ENCODE results near the gene DCAF8L2. TPM values are rescaled to one million over a fixed set of nuclear protein-coding genes. Genes with fewer than 3 reads are reported as not detected.
A peak's percentile ranks its signal among the peaks of the same experiment; 100 is the strongest.
"Not testable (repeated sequence)": the region's sequence is repeated elsewhere in the genome, so short reads cannot be mapped to it uniquely, and the experiment has no call there.

The DCAF8L2 gene
- not detected for total RNA-seq
- not detected for polyA plus RNA-seq (ENCODE audit: insufficient read length in 2 of 2)
- long read RNA-seq, donor 1, result 0 reads
- long read RNA-seq, donor 2, result 0 reads
- long read RNA-seq, donor 3, result 0 reads
- long read RNA-seq, donor 4, result 0 reads

- no peak for DNase-seq (ENCODE audit: low read depth in 4 of 6, low spot score in 6 of 6)
- H3K27me3 ChIP-seq (ENCODE audit: control insufficient read depth, insufficient read depth, low read length), result no peaks in the 10 kb centered on the region
- H3K27ac ChIP-seq (ENCODE audit: low read depth, low read length), result no peak within 1 kb of the TSS
- H3K36me3 ChIP-seq (ENCODE audit: control insufficient read depth, insufficient read depth, low read length), result no peaks in the 10 kb centered on the region
- WGBS (ENCODE audit: insufficient coverage), result no CpG with 5 or more reads among the region's 7 CpGs
- H3K9me3 ChIP-seq (ENCODE audit: control insufficient read depth, insufficient read depth, low read length), result no peaks in the 10 kb centered on the region
- H3K4me3 ChIP-seq (ENCODE audit: low read depth, low read length), result no peak within 1 kb of the TSS
- H3K4me1 ChIP-seq (ENCODE audit: control insufficient read depth, insufficient read depth, low read length), result no peaks in the 10 kb centered on the region
Measured at GRCh38 chrX:27590044-27590443, at the start of gene DCAF8L2. DCAF8L2 (plus strand) TSS chrX:27590344; CDS start chrX:27746896, 156,552 bp downstream.

- not testable (repeated sequence) for H3K9me3 ChIP-seq (ENCODE audit: control insufficient read depth, insufficient read depth, low read length); H3K27me3 ChIP-seq (ENCODE audit: control insufficient read depth, insufficient read depth, low read length); H3K4me1 ChIP-seq (ENCODE audit: control insufficient read depth, insufficient read depth, low read length); DNase-seq (ENCODE audit: low read depth in 4 of 6, low spot score in 6 of 6); H3K27ac ChIP-seq (ENCODE audit: low read depth, low read length); H3K4me3 ChIP-seq (ENCODE audit: low read depth, low read length); H3K36me3 ChIP-seq (ENCODE audit: control insufficient read depth, insufficient read depth, low read length)
- WGBS (ENCODE audit: insufficient coverage), result 100% methylated on average over 1 of the region's 6 CpGs
Measured at GRCh38 chrX:27541161-27541560, 49.0 kb upstream of the DCAF8L2 start.

GRCh38 chrX:27548624-27549023 lies 41.5 kb upstream of the DCAF8L2 start:
- Histone ChIP-seq H3K27me3 (ENCODE audit: control insufficient read depth, insufficient read depth, low read length) (no peaks in the 10 kb centered on the region), H3K27ac (ENCODE audit: low read depth, low read length) (no peak overlapping the region), H3K9me3 (ENCODE audit: control insufficient read depth, insufficient read depth, low read length) (no peaks in the 10 kb centered on the region), H3K36me3 (ENCODE audit: control insufficient read depth, insufficient read depth, low read length) (no peaks in the 10 kb centered on the region), H3K4me1 (ENCODE audit: control insufficient read depth, insufficient read depth, low read length) (no peaks in the 10 kb centered on the region), H3K4me3 (ENCODE audit: low read depth, low read length) (no peak overlapping the region)
- no peak for DNase-seq (ENCODE audit: low read depth in 4 of 6, low spot score in 6 of 6)
- WGBS (ENCODE audit: insufficient coverage), result no CpG with 5 or more reads among the region's 4 CpGs

- Histone ChIP-seq H3K9me3 (ENCODE audit: control insufficient read depth, insufficient read depth, low read length) (no peaks in the 10 kb centered on the region), H3K27ac (ENCODE audit: low read depth, low read length) (no peak overlapping the region), H3K27me3 (ENCODE audit: control insufficient read depth, insufficient read depth, low read length) (no peaks in the 10 kb centered on the region), H3K36me3 (ENCODE audit: control insufficient read depth, insufficient read depth, low read length) (no peaks in the 10 kb centered on the region), H3K4me1 (ENCODE audit: control insufficient read depth, insufficient read depth, low read length) (no peaks in the 10 kb centered on the region), H3K4me3 (ENCODE audit: low read depth, low read length) (no peak overlapping the region)
- DNase-seq (ENCODE audit: low read depth in 4 of 6, low spot score in 6 of 6), result no peak
- 25% methylated on average over 1 of the region's 1 CpG for WGBS (ENCODE audit: insufficient coverage)
Measured at GRCh38 chrX:27549688-27550087, 40.5 kb upstream of the DCAF8L2 start.

GRCh38 chrX:27555514-27555913 lies 34.6 kb upstream of the DCAF8L2 start:
- Histone ChIP-seq H3K36me3 (ENCODE audit: control insufficient read depth, insufficient read depth, low read length) (no peaks in the 10 kb centered on the region), H3K27ac (ENCODE audit: low read depth, low read length) (no peak overlapping the region), H3K9me3 (ENCODE audit: control insufficient read depth, insufficient read depth, low read length) (no peaks in the 10 kb centered on the region), H3K27me3 (ENCODE audit: control insufficient read depth, insufficient read depth, low read length) (no peaks in the 10 kb centered on the region), H3K4me1 (ENCODE audit: control insufficient read depth, insufficient read depth, low read length) (no peaks in the 10 kb centered on the region), H3K4me3 (ENCODE audit: low read depth, low read length) (no peak overlapping the region)
- WGBS (ENCODE audit: insufficient coverage), result 23% methylated on average over 2 of the region's 3 CpGs
- DNase-seq (ENCODE audit: low read depth in 4 of 6, low spot score in 6 of 6), result peak in 4 of 6 donors; percentile 2 to 47 (median 10)

GRCh38 chrX:27565992-27566391 lies 24.2 kb upstream of the DCAF8L2 start:
- Histone ChIP-seq H3K36me3 (ENCODE audit: control insufficient read depth, insufficient read depth, low read length) (no peaks in the 10 kb centered on the region), H3K4me3 (ENCODE audit: low read depth, low read length) (no peak overlapping the region), H3K27ac (ENCODE audit: low read depth, low read length) (no peak overlapping the region), H3K9me3 (ENCODE audit: control insufficient read depth, insufficient read depth, low read length) (no peaks in the 10 kb centered on the region), H3K4me1 (ENCODE audit: control insufficient read depth, insufficient read depth, low read length) (no peaks in the 10 kb centered on the region), H3K27me3 (ENCODE audit: control insufficient read depth, insufficient read depth, low read length) (no peaks in the 10 kb centered on the region)
- no CpG with 5 or more reads among the region's 5 CpGs for WGBS (ENCODE audit: insufficient coverage)
- no peak for DNase-seq (ENCODE audit: low read depth in 4 of 6, low spot score in 6 of 6)

- 83% methylated on average over 2 of the region's 2 CpGs for whole genome bisulfite sequencing (ENCODE audit: insufficient coverage)
- Histone ChIP-seq H3K4me1 (ENCODE audit: control insufficient read depth, insufficient read depth, low read length) (no peaks in the 10 kb centered on the region), H3K4me3 (ENCODE audit: low read depth, low read length) (no peak overlapping the region), H3K9me3 (ENCODE audit: control insufficient read depth, insufficient read depth, low read length) (no peaks in the 10 kb centered on the region), H3K36me3 (ENCODE audit: control insufficient read depth, insufficient read depth, low read length) (no peaks in the 10 kb centered on the region), H3K27ac (ENCODE audit: low read depth, low read length) (no peak overlapping the region), H3K27me3 (ENCODE audit: control insufficient read depth, insufficient read depth, low read length) (peaks cover 3% of the 10 kb centered on the region)
- DNase-seq (ENCODE audit: low read depth in 4 of 6, low spot score in 6 of 6), result no peak
Measured at GRCh38 chrX:27571164-27571563, 19.0 kb upstream of the DCAF8L2 start.

- Histone ChIP-seq H3K27me3 (ENCODE audit: control insufficient read depth, insufficient read depth, low read length) (peaks cover 3% of the 10 kb centered on the region), H3K4me1 (ENCODE audit: control insufficient read depth, insufficient read depth, low read length) (no peaks in the 10 kb centered on the region), H3K36me3 (ENCODE audit: control insufficient read depth, insufficient read depth, low read length) (no peaks in the 10 kb centered on the region), H3K4me3 (ENCODE audit: low read depth, low read length) (no peak overlapping the region), H3K27ac (ENCODE audit: low read depth, low read length) (no peak overlapping the region), H3K9me3 (ENCODE audit: control insufficient read depth, insufficient read depth, low read length) (no peaks in the 10 kb centered on the region)
- DNase-seq (ENCODE audit: low read depth in 4 of 6, low spot score in 6 of 6), result no peak
Measured at GRCh38 chrX:27575565-27575964, 14.6 kb upstream of the DCAF8L2 start.

GRCh38 chrX:27583976-27584375 lies 6.2 kb upstream of the DCAF8L2 start:
- 83% methylated on average over 1 of the region's 1 CpG for WGBS (ENCODE audit: insufficient coverage)
- Histone ChIP-seq H3K36me3 (ENCODE audit: control insufficient read depth, insufficient read depth, low read length) (no peaks in the 10 kb centered on the region), H3K27ac (ENCODE audit: low read depth, low read length) (no peak overlapping the region), H3K4me1 (ENCODE audit: control insufficient read depth, insufficient read depth, low read length) (no peaks in the 10 kb centered on the region), H3K27me3 (ENCODE audit: control insufficient read depth, insufficient read depth, low read length) (no peaks in the 10 kb centered on the region), H3K9me3 (ENCODE audit: control insufficient read depth, insufficient read depth, low read length) (no peaks in the 10 kb centered on the region), H3K4me3 (ENCODE audit: low read depth, low read length) (no peak overlapping the region)
- no peak for DNase-seq (ENCODE audit: low read depth in 4 of 6, low spot score in 6 of 6)

- no peaks in the 10 kb centered on the region for H3K36me3 ChIP-seq (ENCODE audit: control insufficient read depth, insufficient read depth, low read length)
- DNase-seq (ENCODE audit: low read depth in 4 of 6, low spot score in 6 of 6), result no peak
- H3K9me3 ChIP-seq (ENCODE audit: control insufficient read depth, insufficient read depth, low read length), result no peaks in the 10 kb centered on the region
- no peak overlapping the region for H3K4me3 ChIP-seq (ENCODE audit: low read depth, low read length)
- WGBS (ENCODE audit: insufficient coverage), result 68% methylated on average over 11 of the region's 15 CpGs
- no peaks in the 10 kb centered on the region for H3K4me1 ChIP-seq (ENCODE audit: control insufficient read depth, insufficient read depth, low read length)
- H3K27me3 ChIP-seq (ENCODE audit: control insufficient read depth, insufficient read depth, low read length), result no peaks in the 10 kb centered on the region
- H3K27ac ChIP-seq (ENCODE audit: low read depth, low read length), result no peak overlapping the region
Measured at GRCh38 chrX:27591938-27592337, 1.8 kb downstream of the DCAF8L2 start.

Data from spinal cord (tissue), 10 donors.